Body of pancreas (tissue), 4 donors: ENCODE measurements around the gene GRID2. TPM values are rescaled to one million over a fixed set of nuclear protein-coding genes. Genes with fewer than 3 reads are reported as not detected.

Source experiments
- ATAC-seq: fragments of 150-250 bp; one replicate; pipeline ENCODE4 v1.9.1; 2016
- DNase-seq, 4 donors: peaks; one replicate each; pipeline ENCODE4 v3.0.0-alpha.2; 2019
- H3K27ac ChIP-seq, 4 donors: fragments of 200-600 bp; sonication (generic); 1 replicate in 3 of 4; 2 replicates in 1 of 4; pipeline versions ENCODE4 v1.5.1 to v1.6.1; 2016 to 2019; ENCODE audit warnings: mild to moderate bottlenecking in 1 of 4, mixed read lengths in 1 of 4, moderate library complexity in 1 of 4
- H3K27me3 ChIP-seq, 2 donors: fragments of 200-600 bp; sonication (generic); one replicate each; pipeline ENCODE4 v1.6.0; 2016; ENCODE audit warnings: mild to moderate bottlenecking in 1 of 2
- H3K36me3 ChIP-seq, 2 donors: fragments of 200-600 bp; sonication (generic); replicated peaks in 1 of 2; 2 replicates each; pipeline ENCODE4 v1.5.1; 2016; ENCODE audit warnings: low read depth in 2 of 2; ENCODE audit not compliant: insufficient read depth in 1 of 2
- H3K4me1 ChIP-seq: fragments of 200-600 bp; sonication (generic); one replicate; pipeline ENCODE4 v1.6.0; 2016
- H3K4me3 ChIP-seq, 2 donors: fragments of 200-600 bp; sonication (generic); 1 replicate in 1 of 2; 2 replicates in 1 of 2; pipeline ENCODE4 v1.5.1; 2016 to 2019
- H3K9me3 ChIP-seq, 3 donors: fragments of 200-600 bp; sonication (generic); 1 replicate in 2 of 3; 2 replicates in 1 of 3; pipeline ENCODE4 v1.5.1; 2016
- POLR2A ChIP-seq, 3 donors: fragments of 450-650 bp; IDR thresholded peaks; one replicate each; pipeline ENCODE4 v1.6.1; 2016; ENCODE audit warnings: antibody characterized with exemption in 3 of 3, mild to moderate bottlenecking in 2 of 3
- WGBS, 2 donors: methylation state at CpG; one replicate each; pipeline ENCODE4 v1.1.5; 2017; 5-methylcytosine and 5-hydroxymethylcytosine counted together
- intact Hi-C: fragments of 100-400 bp; cut with DNase I; formaldehyde crosslinking; loops from one replicate; pipeline ENCODE4 v1.15.1; 2023
- total RNA-seq, 2 donors: library from RNA; depleted of rRNA; stranded (reverse); fragments of >200 nt; gene quantifications; one replicate each; pipeline ENCODE4 v1.1.0, GENCODE V29; 2016
- TF ChIP-seq, protein P1 (sequence below), 7 experiments: fragments of 450-650 bp in 4 of 7; fragments of 200-600 bp in 3 of 7; sonication (generic) in 3 of 7; IDR thresholded peaks; one replicate each; pipeline ENCODE4 v1.5.1; 2016 to 2019; ENCODE audit warnings: antibody characterized with exemption in 7 of 7

GRID2 gene
- total RNA-seq, 2 donors from 2014 or later, result not detected

- peaks cover 2 to 8% of the 10 kb centered on the region in 2 donors for H3K27me3 ChIP-seq
- DNase-seq (no peak), ATAC-seq (no peak)
- WGBS, 2 donors, result 89 to 96% methylated on average over 2 of the region's 2 CpGs
- no peak for TF ChIP-seq POLR2A (IDR thresholded peaks at IDR 0.05)
- TF ChIP-seq, protein P1, sequence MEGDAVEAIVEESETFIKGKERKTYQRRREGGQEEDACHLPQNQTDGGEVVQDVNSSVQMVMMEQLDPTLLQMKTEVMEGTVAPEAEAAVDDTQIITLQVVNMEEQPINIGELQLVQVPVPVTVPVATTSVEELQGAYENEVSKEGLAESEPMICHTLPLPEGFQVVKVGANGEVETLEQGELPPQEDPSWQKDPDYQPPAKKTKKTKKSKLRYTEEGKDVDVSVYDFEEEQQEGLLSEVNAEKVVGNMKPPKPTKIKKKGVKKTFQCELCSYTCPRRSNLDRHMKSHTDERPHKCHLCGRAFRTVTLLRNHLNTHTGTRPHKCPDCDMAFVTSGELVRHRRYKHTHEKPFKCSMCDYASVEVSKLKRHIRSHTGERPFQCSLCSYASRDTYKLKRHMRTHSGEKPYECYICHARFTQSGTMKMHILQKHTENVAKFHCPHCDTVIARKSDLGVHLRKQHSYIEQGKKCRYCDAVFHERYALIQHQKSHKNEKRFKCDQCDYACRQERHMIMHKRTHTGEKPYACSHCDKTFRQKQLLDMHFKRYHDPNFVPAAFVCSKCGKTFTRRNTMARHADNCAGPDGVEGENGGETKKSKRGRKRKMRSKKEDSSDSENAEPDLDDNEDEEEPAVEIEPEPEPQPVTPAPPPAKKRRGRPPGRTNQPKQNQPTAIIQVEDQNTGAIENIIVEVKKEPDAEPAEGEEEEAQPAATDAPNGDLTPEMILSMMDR (IDR thresholded peaks at IDR 0.05), result no peak
- peaks cover 28% of the 10 kb centered on the region for H3K4me1 ChIP-seq
- no peaks in the 10 kb centered on the region for H3K36me3 ChIP-seq
- no peak overlapping the region for H3K27ac ChIP-seq
- H3K9me3 ChIP-seq, result no peaks in the 10 kb centered on the region
- no peak overlapping the region for H3K4me3 ChIP-seq
- intact Hi-C loops, result no loop called here
Observed at GRCh38 chr4:92307181-92307580, 3.4 kb downstream of the GRID2 start.

GRCh38 chr4:92307866-92308265 is 4.1 kb downstream of the GRID2 start:
- DNase-seq (no peak), ATAC-seq (no peak)
- Histone ChIP-seq H3K4me3 (no peak overlapping the region), H3K27me3 (peaks cover 2 to 8% of the 10 kb centered on the region in 2 donors), H3K9me3 (no peaks in the 10 kb centered on the region), H3K27ac (no peak overlapping the region), H3K36me3 (no peaks in the 10 kb centered on the region), H3K4me1 (peaks cover 28% of the 10 kb centered on the region)
- TF ChIP-seq POLR2A (IDR thresholded peaks at IDR 0.05), result no peak
- TF ChIP-seq, protein P1 (IDR thresholded peaks at IDR 0.05), result no peak
- intact Hi-C loops, result no loop called here
- WGBS, 2 donors, result 61 to 75% methylated on average over 4 of the region's 4 CpGs

- TF ChIP-seq, protein P1 (IDR thresholded peaks at IDR 0.05), result no peak
- TF ChIP-seq POLR2A (IDR thresholded peaks at IDR 0.05), result no peak
- H3K9me3 ChIP-seq, result no peaks in the 10 kb centered on the region
- intact Hi-C loops, result no loop called here
- no peak for ATAC-seq
- DNase-seq, result no peak
- no peaks in the 10 kb centered on the region for H3K27me3 ChIP-seq
- no peaks in the 10 kb centered on the region for H3K36me3 ChIP-seq
- H3K27ac ChIP-seq, result no peak overlapping the region
- H3K4me1 ChIP-seq, result no peaks in the 10 kb centered on the region
- no peak overlapping the region for H3K4me3 ChIP-seq
- 96 to 97% methylated on average over 1 of the region's 1 CpG for WGBS, 2 donors
Observed at GRCh38 chr4:92317047-92317446, 13.3 kb downstream of the GRID2 start.

DNA sequence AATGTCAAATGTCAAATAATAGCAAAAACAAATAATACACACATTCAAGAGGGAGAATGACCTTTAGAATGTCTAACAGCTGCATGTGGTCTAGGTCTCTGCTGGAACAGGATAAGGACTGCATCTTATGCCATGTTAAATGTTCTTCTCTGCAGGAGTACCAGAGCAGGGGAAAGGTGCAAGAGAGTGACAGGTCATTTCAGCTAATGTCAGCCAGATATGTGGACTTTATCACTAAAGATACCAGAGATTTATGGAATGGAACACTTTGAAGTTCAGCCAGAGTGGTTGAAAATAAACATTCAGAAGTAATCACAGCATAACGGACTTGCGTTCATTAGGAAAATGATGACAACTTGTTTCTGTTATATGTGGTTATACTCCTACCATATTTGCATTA is 24.3 kb downstream of the GRID2 start:
- H3K27me3 ChIP-seq, result no peaks in the 10 kb centered on the region
- H3K36me3 ChIP-seq, result no peaks in the 10 kb centered on the region
- no peak overlapping the region for H3K4me3 ChIP-seq
- no peak for ATAC-seq
- TF ChIP-seq, protein P1 (IDR thresholded peaks at IDR 0.05), result no peak
- no peak for TF ChIP-seq POLR2A (IDR thresholded peaks at IDR 0.05)
- no peak overlapping the region for H3K27ac ChIP-seq
- intact Hi-C loops, result no loop called here
- no peaks in the 10 kb centered on the region for H3K4me1 ChIP-seq
- 27 to 51% methylated on average over 2 of the region's 2 CpGs for WGBS, 2 donors
- no peaks in the 10 kb centered on the region for H3K9me3 ChIP-seq
- DNase-seq, result no peak

GRCh38 chr4:92333016-92333415 is 29.2 kb downstream of the GRID2 start:
- H3K9me3 ChIP-seq, result no peaks in the 10 kb centered on the region
- no peaks in the 10 kb centered on the region for H3K27me3 ChIP-seq
- TF ChIP-seq, protein P1 (IDR thresholded peaks at IDR 0.05), result no peak
- TF ChIP-seq POLR2A (IDR thresholded peaks at IDR 0.05), result no peak
- peaks cover 4% of the 10 kb centered on the region for H3K4me1 ChIP-seq
- no peak for DNase-seq
- ATAC-seq, result no peak
- WGBS, 2 donors, result 75% methylated on average over 2 of the region's 2 CpGs; no CpG with 5 or more reads in 1 of the 2 donors
- H3K27ac ChIP-seq, result no peak overlapping the region
- H3K36me3 ChIP-seq, result no peaks in the 10 kb centered on the region
- no peak overlapping the region for H3K4me3 ChIP-seq
- intact Hi-C loops, result no loop called here
